ENCODE results near the gene NRP2. TPM values are rescaled to one million over a fixed set of nuclear protein-coding genes. Genes with fewer than 3 reads are reported as not detected.

Gene NRP2
- total RNA-seq, 1 donor from 2014 or later = 26.1 TPM

GRCh38 chr2:205686056-205686782 is 3.9 kb downstream of the NRP2 start:
- DNase-seq (ENCODE audit: low spot score in 2 of 2) (no peak), FAIRE-seq (no peak)

GRCh38 chr2:205686783-205687640 is 4.7 kb downstream of the NRP2 start:
- FAIRE-seq (no peak), DNase-seq (ENCODE audit: low spot score in 2 of 2) (no peak)

- DNase-seq (ENCODE audit: low spot score in 2 of 2) (no peak), FAIRE-seq (no peak)
Measured at GRCh38 chr2:205687641-205687956, 5.3 kb downstream of the NRP2 start.

- DNase-seq (ENCODE audit: low spot score in 2 of 2) (no peak), FAIRE-seq (no peak)
Measured at GRCh38 chr2:205688417-205689200, 6.3 kb downstream of the NRP2 start.

DNA sequence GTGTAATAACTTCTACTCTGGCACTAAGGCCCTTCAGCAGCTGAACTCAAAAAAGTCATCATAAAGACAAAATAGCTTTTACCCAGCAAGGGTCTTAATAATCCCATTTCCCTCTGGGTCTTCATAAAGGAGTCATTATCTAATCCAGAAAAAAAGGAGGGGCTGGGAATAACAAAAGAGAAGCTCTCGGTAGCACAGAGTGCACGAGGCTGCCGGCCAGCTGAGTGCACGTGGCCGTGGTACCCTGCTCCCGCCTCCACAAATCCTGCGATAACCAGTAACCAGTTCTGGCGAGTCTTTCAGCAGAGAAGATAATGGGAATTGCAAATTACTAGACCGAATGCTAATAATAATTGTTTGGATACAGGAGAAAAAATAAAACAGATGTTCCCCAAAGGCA is 7.5 kb downstream of the NRP2 start:
- no peak for FAIRE-seq
- DNase-seq (ENCODE audit: low spot score in 2 of 2) = no peak

GRCh38 chr2:205692104-205692503 is 9.8 kb downstream of the NRP2 start:
- DNase-seq (ENCODE audit: low spot score in 2 of 2) = no peak
- FAIRE-seq = no peak

- no peak for DNase-seq (ENCODE audit: low spot score in 2 of 2)
- no peak for FAIRE-seq
Measured at GRCh38 chr2:205694256-205694655, 12.0 kb downstream of the NRP2 start.

- FAIRE-seq (no peak), DNase-seq (ENCODE audit: low spot score in 2 of 2) (no peak)
Measured at GRCh38 chr2:205695460-205695991, 13.2 kb downstream of the NRP2 start.

DNA sequence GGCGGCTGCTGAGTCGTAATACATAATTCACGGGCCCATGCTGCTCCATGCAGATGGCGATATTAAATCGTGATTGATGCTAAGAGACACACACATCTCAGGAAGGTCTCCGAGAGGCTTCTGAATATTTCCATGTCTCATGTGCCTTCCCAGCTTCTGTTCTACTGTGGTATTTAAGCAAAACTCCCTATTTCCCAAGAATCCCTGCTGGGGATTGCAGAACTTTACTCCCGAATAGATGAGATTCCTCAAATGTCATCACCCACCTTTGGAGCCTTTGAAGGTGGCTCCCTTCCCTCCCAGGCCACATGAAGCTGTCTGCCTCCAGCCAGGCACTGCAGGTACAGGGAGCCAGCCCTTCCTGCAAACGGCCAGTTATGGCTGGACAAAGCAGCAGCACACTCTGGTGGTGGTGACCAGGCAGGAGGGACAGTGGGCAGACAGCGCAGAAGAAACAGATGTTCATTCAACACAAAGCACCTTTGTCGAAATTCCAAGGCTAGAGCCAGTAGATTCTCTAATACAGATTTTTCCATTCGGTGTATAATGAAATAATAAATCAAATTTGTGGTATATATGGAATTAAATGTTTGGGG is 14.1 kb downstream of the NRP2 start:
- DNase-seq (ENCODE audit: low spot score in 2 of 2) = no peak
- FAIRE-seq = no peak

GRCh38 chr2:205696927-205697441 is 14.7 kb downstream of the NRP2 start:
- no peak for DNase-seq (ENCODE audit: low spot score in 2 of 2)
- FAIRE-seq = no peak

- no peak for FAIRE-seq
- DNase-seq (ENCODE audit: low spot score in 2 of 2) = no peak
Measured at GRCh38 chr2:205698286-205699268, 16.3 kb downstream of the NRP2 start.

- DNase-seq (ENCODE audit: low spot score in 2 of 2) (no peak), FAIRE-seq (no peak)
Measured at GRCh38 chr2:205699515-205700289, 17.4 kb downstream of the NRP2 start.

GRCh38 chr2:205700331-205701132 is 18.2 kb downstream of the NRP2 start:
- no peak for DNase-seq (ENCODE audit: low spot score in 2 of 2)
- no peak for FAIRE-seq

GRCh38 chr2:205701509-205701908 is 19.2 kb downstream of the NRP2 start:
- FAIRE-seq (no peak), DNase-seq (ENCODE audit: low spot score in 2 of 2) (no peak)

GRCh38 chr2:205702576-205702975 is 20.3 kb downstream of the NRP2 start:
- FAIRE-seq = no peak
- DNase-seq (ENCODE audit: low spot score in 2 of 2) = no peak

- no peak for DNase-seq (ENCODE audit: low spot score in 2 of 2)
- FAIRE-seq = no peak
Measured at GRCh38 chr2:205703471-205704126, 21.3 kb downstream of the NRP2 start.

DNA sequence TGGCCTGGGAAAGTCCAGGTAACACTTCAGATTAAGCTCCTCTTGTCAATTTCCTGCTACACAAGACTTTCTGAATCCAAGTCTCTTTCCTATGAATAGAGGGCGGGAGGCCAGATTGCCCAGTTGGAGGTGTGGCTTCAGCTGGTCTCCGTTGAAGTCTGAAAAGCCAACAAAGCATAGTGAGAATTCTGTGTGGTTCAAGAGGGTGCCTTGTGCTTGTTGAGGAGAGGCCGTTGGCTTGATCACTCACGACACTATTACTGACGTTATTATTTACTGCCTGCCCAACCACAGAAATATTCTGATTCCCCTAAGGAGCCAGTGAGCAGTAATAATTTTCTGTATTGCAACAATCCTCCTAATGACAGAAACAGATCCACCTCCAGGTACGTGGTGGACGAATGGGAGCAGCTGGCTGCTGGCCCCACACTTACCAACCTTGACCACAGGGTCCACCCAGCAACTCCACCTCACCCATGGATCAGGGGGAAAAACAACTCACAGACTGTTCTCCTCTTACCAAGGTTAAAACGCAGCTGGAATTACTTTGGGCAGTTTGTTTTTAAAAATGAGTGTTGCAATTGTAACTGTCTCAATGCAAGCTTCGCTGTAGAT is 21.9 kb downstream of the NRP2 start:
- DNase-seq (ENCODE audit: low spot score in 2 of 2) = no peak
- FAIRE-seq = no peak
